ENCODE measurements around the gene ZP1.

ZP1 gene

DNA sequence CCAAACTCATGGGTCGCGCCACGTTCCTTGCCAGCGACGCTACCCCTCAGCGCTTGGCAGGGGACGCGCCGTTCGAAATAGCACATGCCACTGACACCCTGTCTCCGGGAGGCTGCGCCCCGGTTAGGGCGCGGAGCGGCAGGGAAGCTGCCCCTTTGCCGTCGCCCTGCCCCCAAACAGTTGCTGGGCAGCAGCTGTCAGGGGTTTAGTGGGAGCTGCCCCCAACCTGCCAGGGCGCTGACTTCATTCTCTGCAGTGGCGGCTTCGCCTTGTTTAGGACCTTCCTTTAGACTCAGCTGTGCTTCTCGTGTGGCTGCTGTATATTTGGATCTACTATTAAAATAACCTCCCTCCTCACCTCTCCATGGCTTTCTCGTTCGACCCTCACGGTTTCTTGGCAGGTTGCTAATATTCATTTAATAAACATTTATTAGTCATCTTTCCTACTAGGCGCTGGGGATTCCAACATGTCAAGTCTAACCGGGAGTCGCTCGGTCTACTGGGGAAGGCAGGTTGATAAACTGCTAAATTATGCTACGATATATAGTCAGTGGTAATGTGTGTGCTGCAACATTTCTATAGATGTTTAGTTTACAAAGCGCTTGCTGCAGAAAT is 47.4 kb downstream of the ZP1 start:
- Mint-ChIP-seq H3K27me3 (no peaks in the 10 kb centered on the region), H3K27ac (peak overlapping the region; percentile 82), H3K9me3 (no peaks in the 10 kb centered on the region), H3K36me3 (ENCODE audit: low read depth) (peaks cover 25% of the 10 kb centered on the region), H3K4me3 (peak overlapping the region; percentile 91), H3K4me1 (ENCODE audit: low read depth) (peaks cover 85% of the 10 kb centered on the region)

DNA sequence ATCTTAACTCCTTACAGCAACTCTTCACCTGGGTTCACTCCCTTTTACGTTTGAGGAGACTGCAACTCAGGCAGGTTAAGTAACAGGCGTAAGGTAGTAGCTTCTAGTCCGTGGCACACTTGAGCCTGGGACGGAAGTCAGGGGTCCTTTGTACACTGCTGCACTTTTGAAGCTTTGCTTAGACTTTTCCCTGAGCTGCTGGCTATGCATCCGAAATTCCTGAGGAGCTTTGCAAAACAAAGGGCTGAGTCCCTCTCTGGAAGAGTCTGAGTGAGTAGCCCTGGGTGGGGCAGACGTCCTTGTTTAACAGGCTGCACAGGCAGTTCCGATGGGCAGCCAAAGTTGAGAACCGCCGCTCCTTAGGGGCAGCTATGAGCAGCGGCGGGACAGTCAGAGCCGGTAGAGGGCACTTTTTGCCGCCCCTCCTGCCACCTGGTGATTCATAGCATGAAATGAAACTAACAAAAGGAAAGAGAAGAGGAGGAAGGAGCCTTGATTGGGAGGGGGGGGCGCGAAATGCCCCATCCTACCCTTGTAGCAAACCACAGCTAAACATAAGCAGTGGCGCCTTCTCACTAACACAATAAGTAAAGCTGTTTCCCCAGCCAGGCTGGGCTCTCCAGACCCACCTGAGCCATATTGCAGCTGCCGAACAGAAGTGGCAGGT is 48.0 kb downstream of the ZP1 start:
- Mint-ChIP-seq H3K4me3 (peak overlapping the region; percentile 91), H3K36me3 (ENCODE audit: low read depth) (peaks cover 31% of the 10 kb centered on the region), H3K9me3 (no peaks in the 10 kb centered on the region), H3K27ac (peak overlapping the region; percentile 82), H3K4me1 (ENCODE audit: low read depth) (peaks cover 81% of the 10 kb centered on the region), H3K27me3 (no peaks in the 10 kb centered on the region)

DNA sequence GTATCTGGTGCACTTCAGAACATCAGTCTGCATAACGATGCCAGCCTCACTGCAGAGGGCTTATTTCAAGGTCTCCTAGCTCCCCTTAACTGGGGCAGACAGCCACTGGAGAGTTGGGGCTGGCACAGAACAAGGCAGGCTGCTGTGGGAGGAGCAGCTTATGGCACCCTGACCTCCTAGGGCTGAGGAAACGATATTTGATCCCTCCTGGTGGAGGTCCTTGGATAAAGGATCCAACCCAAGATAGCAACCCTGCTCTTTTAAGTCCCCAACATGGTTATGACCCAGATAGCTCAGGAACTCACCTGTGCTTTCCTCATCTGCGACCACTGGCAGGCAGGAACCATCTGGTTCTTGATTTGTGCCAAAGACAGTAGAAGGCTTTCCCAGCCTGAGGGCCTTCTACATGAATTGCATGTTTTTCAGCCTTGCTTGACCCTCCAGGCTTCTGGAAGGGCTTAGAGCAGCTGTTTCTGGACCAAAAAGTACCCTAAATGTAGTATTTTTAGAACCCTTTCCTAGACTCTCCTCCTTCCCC is 49.4 kb downstream of the ZP1 start:
- H3K4me1 Mint-ChIP-seq (ENCODE audit: low read depth): peaks cover 68% of the 10 kb centered on the region
- no peaks in the 10 kb centered on the region for H3K27me3 Mint-ChIP-seq
- peaks cover 45% of the 10 kb centered on the region for H3K36me3 Mint-ChIP-seq (ENCODE audit: low read depth)
- H3K27ac Mint-ChIP-seq: no peak overlapping the region
- no peaks in the 10 kb centered on the region for H3K9me3 Mint-ChIP-seq
- H3K4me3 Mint-ChIP-seq: peak overlapping the region; percentile 91

DNA sequence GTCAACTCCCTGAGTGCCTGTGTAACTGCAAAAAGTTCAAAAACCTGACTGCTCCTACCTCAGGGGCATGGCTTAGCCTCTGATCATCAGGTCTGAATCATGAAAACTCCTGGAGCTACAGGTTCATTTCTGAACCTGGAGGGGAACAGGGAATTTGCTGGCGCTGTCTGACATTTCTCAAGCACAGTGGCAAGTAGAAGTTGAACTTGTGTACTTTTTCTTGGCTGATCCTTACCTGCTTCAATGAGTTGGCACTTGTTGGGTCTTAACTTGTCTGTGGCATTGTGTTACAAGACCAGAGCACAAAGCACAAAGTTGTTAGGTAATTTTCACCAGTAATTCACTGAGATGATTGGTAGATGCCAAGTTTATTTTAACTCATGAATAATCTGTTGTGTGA is 49.9 kb downstream of the ZP1 start:
- Mint-ChIP-seq H3K4me1 (ENCODE audit: low read depth) (peaks cover 63% of the 10 kb centered on the region), H3K9me3 (no peaks in the 10 kb centered on the region), H3K27me3 (no peaks in the 10 kb centered on the region), H3K4me3 (no peak overlapping the region), H3K27ac (no peak overlapping the region), H3K36me3 (ENCODE audit: low read depth) (peaks cover 50% of the 10 kb centered on the region)

DNA sequence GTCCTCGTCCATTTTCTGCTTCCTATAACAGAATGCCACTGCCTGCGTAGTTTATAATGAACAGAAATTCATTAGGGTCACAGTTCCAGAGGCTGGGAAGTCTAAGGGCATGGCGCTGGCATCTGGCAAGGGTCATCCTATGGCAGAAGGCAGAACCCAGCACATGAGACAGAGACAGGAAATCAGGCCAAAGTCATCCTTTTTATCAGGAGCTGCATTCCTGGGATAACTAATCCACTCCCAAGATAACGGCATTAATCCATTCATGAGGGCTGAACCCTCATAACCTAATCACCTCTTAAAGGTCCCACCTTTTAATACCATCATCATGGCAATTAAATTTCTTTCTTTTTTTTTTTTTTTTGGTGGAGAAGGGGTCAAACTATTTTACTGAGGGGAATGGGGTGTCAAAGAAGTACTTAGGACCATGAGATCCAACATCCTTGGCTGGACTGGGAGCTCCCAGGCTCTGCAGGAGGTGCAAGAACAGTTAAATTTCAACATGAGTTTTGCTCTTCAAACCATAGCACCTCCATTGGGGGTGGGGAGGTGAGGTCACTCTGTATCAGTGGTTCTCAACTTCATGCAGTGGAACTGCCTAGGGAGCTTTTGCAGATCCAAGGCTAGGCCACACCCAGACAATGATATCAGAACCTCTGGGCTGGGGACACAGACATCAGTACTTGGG is 51.1 kb downstream of the ZP1 start:
- Mint-ChIP-seq H3K4me3 (no peak overlapping the region), H3K27ac (no peak overlapping the region), H3K36me3 (ENCODE audit: low read depth) (peaks cover 62% of the 10 kb centered on the region), H3K4me1 (ENCODE audit: low read depth) (peaks cover 53% of the 10 kb centered on the region), H3K9me3 (no peaks in the 10 kb centered on the region), H3K27me3 (no peaks in the 10 kb centered on the region)

DNA sequence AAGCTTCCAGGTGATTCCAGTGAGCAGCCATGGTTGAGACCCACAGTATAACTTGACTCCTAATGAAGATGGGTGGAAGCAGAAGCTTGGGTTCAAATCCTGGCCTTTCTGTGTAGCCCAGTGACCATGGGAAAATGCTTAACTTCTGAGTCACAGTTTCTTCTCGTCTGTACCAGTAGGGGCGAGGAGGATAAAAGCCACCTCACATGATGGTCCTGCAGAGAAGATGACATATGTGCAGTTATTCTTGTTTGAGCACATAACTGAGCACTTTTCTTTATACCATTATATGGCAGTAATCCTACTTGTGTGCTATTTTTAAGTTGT is 51.6 kb downstream of the ZP1 start:
- no peaks in the 10 kb centered on the region for H3K9me3 Mint-ChIP-seq
- H3K4me3 Mint-ChIP-seq: no peak overlapping the region
- peaks cover 51% of the 10 kb centered on the region for H3K4me1 Mint-ChIP-seq (ENCODE audit: low read depth)
- peaks cover 63% of the 10 kb centered on the region for H3K36me3 Mint-ChIP-seq (ENCODE audit: low read depth)
- no peak overlapping the region for H3K27ac Mint-ChIP-seq
- no peaks in the 10 kb centered on the region for H3K27me3 Mint-ChIP-seq

DNA sequence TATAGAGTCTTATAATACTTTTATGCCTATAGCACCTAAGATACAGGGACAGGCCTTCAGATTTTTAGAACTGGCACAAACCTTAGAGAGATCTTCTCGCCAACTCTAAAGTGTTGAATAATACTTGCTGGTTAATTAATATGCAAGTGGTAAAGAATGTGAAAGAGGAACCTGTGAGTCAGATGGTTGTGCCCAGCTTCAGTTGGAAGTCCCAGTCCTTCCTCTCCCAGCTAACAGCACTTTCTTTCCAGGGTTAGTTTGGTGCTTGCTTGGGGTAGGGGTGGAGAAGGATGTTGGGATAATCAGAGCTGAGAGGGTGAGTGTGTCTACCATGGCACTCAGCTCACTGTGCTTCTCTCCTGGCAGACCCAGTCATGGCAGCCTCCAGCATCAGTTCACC is 52.0 kb downstream of the ZP1 start:
- H3K27ac Mint-ChIP-seq: peak overlapping the region; percentile 65
- H3K4me3 Mint-ChIP-seq: no peak overlapping the region
- no peaks in the 10 kb centered on the region for H3K9me3 Mint-ChIP-seq
- peaks cover 51% of the 10 kb centered on the region for H3K4me1 Mint-ChIP-seq (ENCODE audit: low read depth)
- H3K36me3 Mint-ChIP-seq (ENCODE audit: low read depth): peaks cover 63% of the 10 kb centered on the region
- no peaks in the 10 kb centered on the region for H3K27me3 Mint-ChIP-seq

DNA sequence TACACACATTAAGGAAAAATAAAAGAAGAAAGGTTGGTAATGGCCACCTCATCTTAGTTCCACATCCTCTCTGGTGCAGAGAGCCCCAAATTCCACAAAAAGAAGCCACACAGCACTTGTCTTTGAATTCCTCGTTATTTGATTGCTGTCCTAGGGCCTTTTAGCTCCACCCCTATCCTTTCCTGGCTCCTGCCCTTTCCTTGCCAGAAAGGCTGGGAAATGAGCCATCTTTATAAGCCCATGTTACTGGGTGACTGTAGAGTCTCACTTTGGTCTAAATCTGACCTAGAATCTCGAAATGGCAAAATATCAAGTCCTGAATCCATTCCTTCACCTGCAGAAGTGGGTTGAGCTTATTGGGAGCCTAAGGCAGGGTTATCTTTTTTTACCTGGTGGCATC is 52.6 kb downstream of the ZP1 start:
- H3K4me3 Mint-ChIP-seq: no peak overlapping the region
- H3K9me3 Mint-ChIP-seq: no peaks in the 10 kb centered on the region
- H3K4me1 Mint-ChIP-seq (ENCODE audit: low read depth): peaks cover 53% of the 10 kb centered on the region
- no peaks in the 10 kb centered on the region for H3K27me3 Mint-ChIP-seq
- H3K36me3 Mint-ChIP-seq (ENCODE audit: low read depth): peaks cover 63% of the 10 kb centered on the region
- no peak overlapping the region for H3K27ac Mint-ChIP-seq

DNA sequence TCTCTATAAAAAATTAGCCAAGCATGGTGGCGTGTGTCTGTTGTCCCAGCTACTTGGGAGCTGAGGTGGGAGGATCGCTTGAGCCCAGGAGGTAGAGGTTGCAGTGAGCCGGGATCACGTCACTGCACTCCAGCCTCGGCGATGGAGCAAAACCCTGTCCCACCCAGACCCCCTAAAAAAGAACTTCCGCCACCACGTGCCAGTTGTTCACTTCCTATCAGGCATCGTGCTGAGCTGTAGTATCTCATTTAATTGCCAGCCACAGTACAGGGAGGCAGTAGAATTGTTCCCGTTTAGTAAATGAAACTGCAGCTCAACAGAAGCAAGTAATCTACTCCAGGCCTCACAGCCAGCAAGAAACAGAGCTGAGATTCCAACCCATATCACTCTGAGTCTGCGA is 53.9 kb downstream of the ZP1 start:
- H3K4me3 Mint-ChIP-seq: no peak overlapping the region
- H3K4me1 Mint-ChIP-seq (ENCODE audit: low read depth): peaks cover 55% of the 10 kb centered on the region
- no peak overlapping the region for H3K27ac Mint-ChIP-seq
- peaks cover 11% of the 10 kb centered on the region for H3K27me3 Mint-ChIP-seq
- no peaks in the 10 kb centered on the region for H3K9me3 Mint-ChIP-seq
- peaks cover 57% of the 10 kb centered on the region for H3K36me3 Mint-ChIP-seq (ENCODE audit: low read depth)

DNA sequence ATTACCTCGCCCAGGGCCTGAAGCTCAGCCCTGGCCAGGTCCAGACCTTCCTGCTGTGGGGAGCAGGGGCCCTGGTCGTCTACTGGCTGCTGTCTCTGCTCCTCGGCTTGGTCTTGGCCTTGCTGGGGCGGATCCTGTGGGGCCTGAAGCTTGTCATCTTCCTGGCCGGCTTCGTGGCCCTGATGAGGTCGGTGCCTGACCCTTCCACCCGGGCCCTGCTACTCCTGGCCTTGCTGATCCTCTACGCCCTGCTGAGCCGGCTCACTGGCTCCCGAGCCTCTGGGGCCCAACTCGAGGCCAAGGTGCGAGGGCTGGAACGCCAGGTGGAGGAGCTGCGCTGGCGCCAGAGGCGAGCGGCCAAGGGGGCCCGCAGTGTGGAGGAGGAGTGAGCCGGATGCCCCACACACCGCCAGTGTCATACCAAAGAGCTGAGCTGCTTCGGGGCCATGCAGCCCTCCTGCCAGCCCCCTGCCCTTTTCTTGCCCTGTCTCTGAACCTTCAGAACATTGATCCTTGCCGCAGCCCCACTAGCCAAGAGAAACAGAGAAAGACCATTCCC is 54.5 kb downstream of the ZP1 start:
- peaks cover 49% of the 10 kb centered on the region for H3K4me1 Mint-ChIP-seq (ENCODE audit: low read depth)
- no peak overlapping the region for H3K27ac Mint-ChIP-seq
- no peak overlapping the region for H3K4me3 Mint-ChIP-seq
- H3K36me3 Mint-ChIP-seq (ENCODE audit: low read depth): peaks cover 55% of the 10 kb centered on the region
- H3K9me3 Mint-ChIP-seq: no peaks in the 10 kb centered on the region
- peaks cover 11% of the 10 kb centered on the region for H3K27me3 Mint-ChIP-seq

DNA sequence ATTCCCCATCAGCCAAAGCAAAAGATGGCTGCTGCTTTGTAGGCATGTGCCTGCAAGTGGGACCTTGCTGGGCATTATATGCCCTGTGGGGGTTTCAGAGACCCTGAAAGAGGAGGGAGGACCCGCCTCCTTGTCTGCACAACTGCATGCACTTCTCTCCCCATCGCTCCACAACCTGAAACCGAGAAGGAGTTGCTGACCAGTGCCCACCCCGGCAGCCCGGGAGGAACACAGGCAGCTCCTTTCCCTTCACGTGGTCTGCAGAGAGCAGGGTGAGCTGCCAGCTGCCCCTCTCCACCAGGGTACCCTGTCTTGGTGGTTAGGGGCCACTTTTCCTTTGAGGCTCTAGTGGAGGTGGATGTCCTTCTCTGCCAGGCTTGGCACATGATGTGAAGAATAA is 55.6 kb downstream of the ZP1 start:
- Mint-ChIP-seq H3K4me1 (ENCODE audit: low read depth) (peaks cover 43% of the 10 kb centered on the region), H3K4me3 (no peak overlapping the region), H3K36me3 (ENCODE audit: low read depth) (peaks cover 48% of the 10 kb centered on the region)

DNA sequence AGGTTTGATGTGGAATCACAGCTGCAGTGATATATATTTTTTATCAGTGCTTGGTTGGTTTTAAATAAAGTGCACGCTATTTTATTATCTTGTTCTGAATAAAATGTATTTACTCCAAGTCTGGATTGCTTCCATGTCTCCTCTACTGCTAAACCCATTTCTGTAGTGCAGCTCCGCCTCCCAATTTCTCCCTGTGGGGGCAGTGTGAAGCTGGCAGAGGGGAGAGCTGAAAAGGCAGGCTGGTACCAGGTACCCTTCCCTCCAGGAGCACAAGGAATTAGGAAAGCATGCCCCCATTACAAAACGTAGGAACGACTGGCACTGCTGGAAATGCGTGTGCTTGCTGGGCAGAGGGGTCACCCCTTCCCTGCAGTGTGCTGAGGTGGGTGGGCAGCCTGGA is 56.0 kb downstream of the ZP1 start:
- no peak overlapping the region for H3K4me3 Mint-ChIP-seq
- peaks cover 15% of the 10 kb centered on the region for H3K27me3 Mint-ChIP-seq
- no peaks in the 10 kb centered on the region for H3K9me3 Mint-ChIP-seq
- H3K36me3 Mint-ChIP-seq (ENCODE audit: low read depth): peaks cover 45% of the 10 kb centered on the region
- H3K27ac Mint-ChIP-seq: no peak overlapping the region
- H3K4me1 Mint-ChIP-seq (ENCODE audit: low read depth): peaks cover 39% of the 10 kb centered on the region

More for the DNA sequence above, 55.6 kb downstream of the ZP1 start:
- H3K9me3 Mint-ChIP-seq: no peaks in the 10 kb centered on the region
- H3K27me3 Mint-ChIP-seq: peaks cover 13% of the 10 kb centered on the region
- no peak overlapping the region for H3K27ac Mint-ChIP-seq

DNA sequence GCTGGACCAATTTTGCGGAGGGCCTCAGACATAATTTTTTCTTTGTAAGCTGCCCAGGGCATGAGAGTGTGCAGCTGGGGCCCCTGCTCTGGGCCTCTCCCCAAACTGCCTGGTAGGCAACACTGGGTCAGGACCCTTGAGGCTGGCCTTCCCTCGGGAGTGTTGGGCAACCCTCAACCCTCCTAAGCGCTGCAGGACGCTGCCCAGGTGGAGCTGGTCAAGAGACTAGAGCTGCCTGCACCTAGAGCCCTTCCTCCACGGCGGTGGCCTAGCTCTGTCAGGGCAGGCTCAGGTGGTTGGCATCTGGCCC is 56.4 kb downstream of the ZP1 start:
- no peaks in the 10 kb centered on the region for H3K9me3 Mint-ChIP-seq
- H3K4me3 Mint-ChIP-seq: peak overlapping the region; percentile 37
- H3K36me3 Mint-ChIP-seq (ENCODE audit: low read depth): peaks cover 45% of the 10 kb centered on the region
- H3K27me3 Mint-ChIP-seq: peaks cover 15% of the 10 kb centered on the region
- no peak overlapping the region for H3K27ac Mint-ChIP-seq
- H3K4me1 Mint-ChIP-seq (ENCODE audit: low read depth): peaks cover 35% of the 10 kb centered on the region

DNA sequence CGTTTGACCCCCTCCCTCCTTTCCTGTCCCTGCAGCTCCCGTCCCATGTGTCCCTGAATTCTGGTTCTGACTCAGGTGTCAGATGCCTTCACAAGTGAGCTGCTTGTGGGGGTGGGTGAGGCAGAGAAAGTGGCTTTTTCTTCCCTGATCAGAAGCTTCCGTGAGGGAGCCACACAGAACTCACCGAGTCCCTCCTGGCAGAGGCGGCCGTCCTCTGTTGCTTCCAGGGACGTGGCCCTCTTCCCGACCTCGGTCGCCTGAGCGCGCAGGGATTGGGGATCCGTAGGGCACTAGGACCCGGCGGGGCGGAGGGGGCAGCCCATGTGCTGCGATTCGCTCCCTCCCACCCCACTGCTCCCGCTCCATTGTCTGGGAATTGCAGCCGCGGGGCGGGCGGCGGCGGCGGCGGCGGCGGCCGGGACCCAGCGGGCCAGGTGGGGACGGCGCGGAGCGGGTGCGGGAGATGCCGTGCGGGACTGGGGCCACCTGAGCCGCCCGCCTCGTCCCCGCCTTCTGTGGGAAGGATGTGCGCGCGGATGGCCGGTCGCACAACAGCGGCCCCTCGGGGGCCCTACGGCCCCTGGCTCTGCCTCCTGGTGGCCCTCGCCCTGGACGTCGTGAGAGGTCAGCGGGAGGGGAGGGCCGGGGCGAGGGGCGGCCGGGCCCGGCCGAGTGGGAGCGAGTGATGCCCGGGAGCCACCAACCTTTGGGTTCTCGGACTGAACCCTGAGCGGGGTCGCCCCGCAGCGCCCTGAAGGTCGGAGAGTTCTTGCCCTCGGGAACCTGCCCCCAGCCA is 57.0 kb downstream of the ZP1 start, which contains the start of gene TMEM132A:
TSS of gene TMEM132A (plus strand) at position 351 of the 796 bp plus-strand sequence. CDS start at position 525, 174 bp downstream.
- H3K36me3 Mint-ChIP-seq (ENCODE audit: low read depth): peaks cover 42% of the 10 kb centered on the region
- H3K9me3 Mint-ChIP-seq: no peaks in the 10 kb centered on the region
- no peak within 1 kb of the TSS for H3K27ac Mint-ChIP-seq
- peaks cover 29% of the 10 kb centered on the region for H3K4me1 Mint-ChIP-seq (ENCODE audit: low read depth)
- peaks cover 15% of the 10 kb centered on the region for H3K27me3 Mint-ChIP-seq
- H3K4me3 Mint-ChIP-seq: peak within 1 kb of the TSS; percentile 57
